Measurements from ENCODE around the gene SUMO2.

DNA sequence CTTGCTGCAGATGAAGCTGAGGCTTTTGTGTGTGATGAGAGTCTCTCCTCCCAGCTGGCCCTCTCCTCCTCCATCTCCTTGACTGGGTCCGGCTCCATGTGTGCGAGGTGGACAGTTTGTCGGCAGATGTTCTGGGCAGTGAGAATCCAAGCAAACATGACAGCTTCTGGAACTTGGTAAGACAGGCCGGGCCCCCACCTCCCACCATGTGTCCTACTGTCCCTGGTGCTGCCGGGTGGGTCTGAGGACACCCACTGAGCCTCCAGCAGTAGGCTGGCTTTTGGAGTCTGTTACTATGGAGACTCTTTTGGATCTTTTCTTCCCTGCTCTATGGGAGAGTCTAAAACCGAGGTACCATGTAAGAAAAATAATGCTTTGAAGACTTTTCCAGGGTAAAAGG is 35.4 kb upstream of the SUMO2 start:
- TF ChIP-seq PATZ1 (CRISPR knock-in tag; IDR thresholded peaks at IDR 0.05; ENCODE audit: borderline replicate concordance) (no peak), CSDC2 (CRISPR knock-in tag; IDR thresholded peaks at IDR 0.05) (no peak)

Measured in SK-N-SH treated with all-trans-retinoic acid at 6 μM for 48 hours (cell line).